Activated B cell treated with CpG ODN at 0.5 μM for 24 hours (primary cell): ENCODE measurements around the gene CSH2. TPM values are rescaled to one million over a fixed set of nuclear protein-coding genes. Genes with fewer than 3 reads are reported as not detected.

Experiments
- ATAC-seq: fragments of 200-7000 bp; cut with Tn5 transposase; one replicate; pipeline ENCODE4 v1.10.0; 2021; ENCODE audit warnings: low read depth, mild to moderate bottlenecking, moderate library complexity
- CTCF ChIA-PET: fragments of 350-600 bp; sonication (Branson Sonifier 250); formaldehyde crosslinking; loops from one replicate; lab custom pipeline; 2021; ENCODE audit warnings: antibody characterized with exemption; lab: Charles Lee
- POLR2A ChIA-PET: fragments of 350-600 bp; sonication (Branson Sonifier 250); formaldehyde crosslinking; loops from one replicate; lab custom pipeline; 2021; ENCODE audit warnings: antibody characterized with exemption; lab: Charles Lee
- DNase-seq: peaks from one replicate; pipeline ENCODE4 v3.0.0; 2022
- H3K27ac Mint-ChIP-seq: one replicate; pipeline ENCODE4 v1.8.0; 2020; ENCODE audit warnings: mixed read lengths
- H3K27me3 Mint-ChIP-seq: one replicate; pipeline ENCODE4 v1.8.0; 2021; ENCODE audit warnings: mixed read lengths
- H3K36me3 Mint-ChIP-seq: one replicate; pipeline ENCODE4 v1.8.0; 2021; ENCODE audit warnings: low read depth, mixed read lengths
- H3K4me1 Mint-ChIP-seq: one replicate; pipeline ENCODE4 v1.8.0; 2021; ENCODE audit warnings: mixed read lengths
- H3K4me3 Mint-ChIP-seq: one replicate; pipeline ENCODE4 v1.8.0; 2020; ENCODE audit warnings: mild to moderate bottlenecking, mixed read lengths
- H3K9me3 Mint-ChIP-seq: one replicate; pipeline ENCODE4 v1.8.0; 2020; ENCODE audit warnings: mixed read lengths
- CTCF ChIP-seq: fragments of 200-600 bp; IDR thresholded peaks from one replicate; pipeline ENCODE4 v1.8.0; 2022; ENCODE audit warnings: antibody characterized with exemption, mild to moderate bottlenecking
- intact Hi-C: fragments of 100-400 bp; cut with micrococcal nuclease; formaldehyde crosslinking; loops from one replicate; pipeline ENCODE4 v1.15.1; 2024
- total RNA-seq: library from RNA; stranded (reverse); gene quantifications from 2 replicates; pipeline ENCODE4 v1.2.3, GENCODE V29; 2022

CSH2 gene
- total RNA-seq, 1 donor from 2014 or later = not detected

GRCh38 chr17:63827002-63827800 is 46.3 kb downstream of the CSH2 start, which contains the start of the genes FTSJ3 and PSMC5:
TSS of gene FTSJ3 (minus strand) at chr17:63827663. CDS start at chr17:63826902, 761 bp downstream.
TSS of gene PSMC5 (plus strand) at chr17:63827431. CDS start at chr17:63827491, 60 bp downstream.
- intact Hi-C loops = loop anchor here (1.0 to 2.0 kb wide), 9 partner anchors 8 to 680 kb away; partner anchors contain the start of genes CCDC47, CEP95, CYB561 and DDX5
- peak within 1 kb of the TSS; percentile 100 for H3K27ac Mint-ChIP-seq
- CTCF ChIA-PET = interaction anchor here (1.4 to 1.5 kb wide), 2 partner anchors 16 to 22 kb away, joined by 4 to 5 read pairs; partner anchors contain the start of gene SMARCD2
- peaks cover 90% of the 10 kb centered on the region for H3K36me3 Mint-ChIP-seq
- H3K4me1 Mint-ChIP-seq = peaks cover 75% of the 10 kb centered on the region
- no peaks in the 10 kb centered on the region for H3K9me3 Mint-ChIP-seq
- ATAC-seq (peak; percentile 95), DNase-seq (peak; percentile 90)
- no peak for TF ChIP-seq CTCF
- POLR2A ChIA-PET = interaction anchor here (0.6 to 5.9 kb wide), 17 partner anchors 10 to 680 kb away, joined by 3 to 112 read pairs (median 4); partner anchors contain the start of genes CCDC47, CD79B, CEP95 and DDX42
- peak within 1 kb of the TSS; percentile 98 for H3K4me3 Mint-ChIP-seq
- H3K27me3 Mint-ChIP-seq = no peaks in the 10 kb centered on the region

GRCh38 chr17:63826468-63827001 is 46.9 kb downstream of the CSH2 start:
- H3K4me3 Mint-ChIP-seq = peak overlapping the region; percentile 98
- peak; percentile 34 for DNase-seq
- peak overlapping the region; percentile 100 for H3K27ac Mint-ChIP-seq
- ChIA-PET POLR2A (interaction anchor here (0.8 to 5.9 kb wide), 11 partner anchors 10 to 679 kb away, joined by 3 to 112 read pairs (median 11); partner anchors contain the start of genes CCDC47, CD79B, DDX42 and LIMD2), CTCF (interaction anchor here (1.4 to 1.5 kb wide), 2 partner anchors 17 to 22 kb away, joined by 4 to 5 read pairs; partner anchors contain the start of gene SMARCD2)
- H3K9me3 Mint-ChIP-seq = no peaks in the 10 kb centered on the region
- H3K4me1 Mint-ChIP-seq = peaks cover 77% of the 10 kb centered on the region
- H3K36me3 Mint-ChIP-seq = peaks cover 90% of the 10 kb centered on the region
- no peaks in the 10 kb centered on the region for H3K27me3 Mint-ChIP-seq
- peak; percentile 4 for ATAC-seq
- TF ChIP-seq CTCF = no peak
- intact Hi-C loops = loop anchor here (1.0 to 2.0 kb wide), 9 partner anchors 9 to 680 kb away; partner anchors contain the start of genes CCDC47, CEP95, CYB561 and DDX5

- no peak for TF ChIP-seq CTCF
- intact Hi-C loops = no loop called here
- CTCF ChIA-PET = no interaction called here
- Mint-ChIP-seq H3K4me3 (no peak overlapping the region), H3K4me1 (peaks cover 67% of the 10 kb centered on the region), H3K27ac (peak overlapping the region; percentile 59), H3K27me3 (no peaks in the 10 kb centered on the region), H3K36me3 (peaks cover 90% of the 10 kb centered on the region), H3K9me3 (no peaks in the 10 kb centered on the region)
- POLR2A ChIA-PET = interaction anchor here (0.8 to 5.9 kb wide), 2 partner anchors 17 to 321 kb away, joined by 3 to 112 read pairs; partner anchors contain the start of gene SMARCD2
- ATAC-seq (no peak), DNase-seq (no peak)
Measured at GRCh38 chr17:63824362-63824761, 49.1 kb downstream of the CSH2 start.

GRCh38 chr17:63823659-63824331 is 49.7 kb downstream of the CSH2 start:
- Mint-ChIP-seq H3K4me1 (peaks cover 66% of the 10 kb centered on the region), H3K27ac (peak overlapping the region; percentile 59), H3K27me3 (no peaks in the 10 kb centered on the region), H3K4me3 (no peak overlapping the region), H3K9me3 (no peaks in the 10 kb centered on the region), H3K36me3 (peaks cover 90% of the 10 kb centered on the region)
- ChIA-PET POLR2A (interaction anchor here (0.5 to 0.8 kb wide), 4 partner anchors 104 to 665 kb away, joined by 3 read pairs; partner anchors contain the start of gene LIMD2), CTCF (no interaction called here)
- TF ChIP-seq CTCF = no peak
- intact Hi-C loops = no loop called here
- no peak for DNase-seq
- no peak for ATAC-seq
